ENCODE measurements around the gene AATK.

The AATK gene

GRCh38 chr17:81090361-81091136 lies 75.5 kb downstream of the AATK start:
- no peak overlapping the region for H3K4me3 ChIP-seq (ENCODE audit: low read length)
- DNase-seq (ENCODE audit: low read depth) = peak; percentile 80
- no peak for TF ChIP-seq CTCF (IDR thresholded peaks at IDR 0.05; ENCODE audit: insufficient read depth, low read depth, low read length, missing control alignments)

GRCh38 chr17:81086789-81087551 lies 79.1 kb downstream of the AATK start:
- no peak overlapping the region for H3K4me3 ChIP-seq (ENCODE audit: low read length)
- no peak for TF ChIP-seq CTCF (IDR thresholded peaks at IDR 0.05; ENCODE audit: insufficient read depth, low read depth, low read length, missing control alignments)
- DNase-seq (ENCODE audit: low read depth) = peak; percentile 96

- no peak for TF ChIP-seq CTCF (IDR thresholded peaks at IDR 0.05; ENCODE audit: insufficient read depth, low read depth, low read length, missing control alignments)
- no peak overlapping the region for H3K4me3 ChIP-seq (ENCODE audit: low read length)
- no peak for DNase-seq (ENCODE audit: low read depth)
Measured at GRCh38 chr17:81085420-81085911, 80.6 kb downstream of the AATK start.

GRCh38 chr17:81084680-81085419 lies 81.2 kb downstream of the AATK start:
- no peak for TF ChIP-seq CTCF (IDR thresholded peaks at IDR 0.05; ENCODE audit: insufficient read depth, low read depth, low read length, missing control alignments)
- no peak for DNase-seq (ENCODE audit: low read depth)
- H3K4me3 ChIP-seq (ENCODE audit: low read length) = no peak overlapping the region

GRCh38 chr17:81083125-81083765 lies 82.8 kb downstream of the AATK start:
- no peak for DNase-seq (ENCODE audit: low read depth)
- no peak for TF ChIP-seq CTCF (IDR thresholded peaks at IDR 0.05; ENCODE audit: insufficient read depth, low read depth, low read length, missing control alignments)
- H3K4me3 ChIP-seq (ENCODE audit: low read length) = no peak overlapping the region
